ENCODE results near the gene IGFBP7. TPM values are rescaled to one million over a fixed set of nuclear protein-coding genes. Genes with fewer than 3 reads are reported as not detected.
A peak's percentile ranks its signal among the peaks of the same experiment; 100 is the strongest.

The IGFBP7 gene
- total RNA-seq, 1 donor = 117 TPM

- DNase-seq (ENCODE audit: low read depth in 2 of 3, low spot score in 2 of 3) = no peak
These were observed 11.2 kb downstream of the IGFBP7 start for GRCh38 chr4:57098941-57099340.

- no peak for DNase-seq (ENCODE audit: low read depth in 2 of 3, low spot score in 2 of 3)
These were observed 11.8 kb downstream of the IGFBP7 start for GRCh38 chr4:57098415-57098814.

- DNase-seq (ENCODE audit: low read depth in 2 of 3, low spot score in 2 of 3) = no peak
These were observed 12.5 kb downstream of the IGFBP7 start for GRCh38 chr4:57097711-57098110.

DNA sequence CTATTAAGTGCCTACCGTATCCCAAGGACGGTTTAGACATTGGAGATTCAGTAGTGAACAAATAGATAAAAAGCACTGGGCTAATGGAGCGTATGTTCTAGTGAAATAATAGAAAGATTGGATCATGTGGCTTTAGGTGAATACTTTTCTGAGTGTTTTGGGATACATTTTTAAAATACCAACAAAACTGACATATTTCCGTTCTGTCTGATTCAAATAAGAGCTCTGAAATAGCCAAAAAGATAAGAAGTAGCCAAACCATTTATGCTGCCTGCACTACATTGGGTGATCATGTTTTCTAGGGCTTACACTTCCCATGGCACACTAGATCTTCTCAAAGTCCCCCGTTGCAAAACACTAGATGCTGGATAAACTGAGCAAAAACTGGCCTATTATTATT is 14.2 kb downstream of the IGFBP7 start:
- DNase-seq (ENCODE audit: low read depth in 2 of 3, low spot score in 2 of 3) = no peak

DNA sequence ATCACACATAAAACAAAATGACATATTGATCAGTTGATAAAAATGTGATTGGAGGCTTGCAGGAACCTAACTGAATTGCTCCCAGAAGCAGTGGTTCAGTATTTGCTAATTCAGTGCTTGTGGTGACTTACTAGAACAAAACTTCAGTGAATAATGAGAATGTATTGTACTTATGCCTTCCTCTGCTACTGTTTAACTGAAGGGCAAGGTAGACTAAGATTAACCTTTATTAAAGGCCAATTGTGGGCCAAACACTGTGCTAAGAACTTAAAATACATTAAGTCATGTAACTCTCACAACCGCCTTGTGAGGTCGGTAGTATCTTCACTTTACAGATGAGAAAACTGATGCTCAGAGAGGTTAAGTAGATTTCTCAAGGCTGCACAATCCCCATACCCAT is 14.9 kb downstream of the IGFBP7 start:
- DNase-seq (ENCODE audit: low read depth in 2 of 3, low spot score in 2 of 3) = no peak

DNA sequence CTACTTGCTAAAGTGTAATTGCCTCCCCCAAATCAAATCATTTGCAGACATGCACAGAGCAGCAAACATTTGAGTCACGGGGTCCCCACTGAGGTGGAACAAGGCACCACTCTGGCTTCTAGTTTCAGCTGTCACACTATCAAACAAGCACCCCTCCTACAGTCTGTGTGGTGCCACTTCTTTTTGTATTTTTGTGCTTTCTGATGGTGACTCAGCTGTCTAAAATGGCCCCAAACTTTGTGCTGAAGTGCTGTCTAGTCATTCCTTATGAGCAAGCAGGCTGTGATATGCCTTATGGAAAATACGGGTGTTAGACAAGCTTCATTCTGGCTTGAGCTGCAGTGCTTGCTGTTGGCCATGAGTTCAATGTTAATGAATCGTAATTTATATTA is 15.4 kb downstream of the IGFBP7 start:
- no peak for DNase-seq (ENCODE audit: low read depth in 2 of 3, low spot score in 2 of 3)

DNA sequence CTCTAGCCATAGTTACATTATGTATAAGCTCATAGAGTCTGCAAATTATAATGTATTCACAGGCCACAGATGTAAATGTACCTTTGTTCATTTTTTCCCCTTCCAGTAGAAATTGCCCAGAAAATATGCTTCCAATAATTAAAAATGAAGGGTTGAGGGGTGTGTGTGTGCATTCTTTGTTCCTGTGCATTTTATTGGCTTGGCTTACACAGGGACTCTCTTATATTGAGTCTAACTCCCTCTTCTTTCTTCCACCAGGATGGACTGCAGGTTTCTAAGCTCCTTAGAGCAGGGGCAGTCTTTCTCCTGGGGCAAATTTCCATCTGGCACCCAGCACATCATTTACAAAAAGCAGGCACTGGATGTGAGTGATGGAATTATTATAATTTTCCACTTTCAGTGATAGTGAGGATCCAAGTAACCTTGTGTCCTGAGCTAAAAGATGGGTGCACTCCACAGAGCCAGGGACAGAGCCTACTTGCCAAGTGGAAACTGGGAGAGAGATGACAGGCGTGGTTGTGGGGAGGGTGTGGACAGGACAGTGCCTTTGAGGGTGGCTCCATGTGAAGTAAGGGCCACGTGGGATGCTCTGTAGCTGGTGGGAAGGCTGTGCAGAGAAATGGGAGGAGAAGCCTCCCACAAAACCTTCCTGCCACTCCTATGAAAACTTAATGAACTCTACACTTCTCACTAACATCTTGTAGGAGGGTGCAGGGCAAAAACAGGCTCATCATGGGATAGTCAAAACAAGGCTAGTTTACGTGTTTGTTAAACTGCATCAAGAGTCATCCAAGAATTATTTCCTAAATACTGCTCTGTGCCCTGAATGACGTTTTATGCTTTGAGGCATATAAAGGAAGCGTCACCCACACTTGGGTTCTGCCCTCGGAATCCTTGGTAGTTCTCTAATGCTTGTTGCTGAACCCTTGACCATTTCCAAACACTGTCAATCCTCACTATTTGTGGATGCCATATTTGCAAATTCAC is 16.0 kb downstream of the IGFBP7 start:
- DNase-seq (ENCODE audit: low read depth in 2 of 3, low spot score in 2 of 3) = no peak

DNA sequence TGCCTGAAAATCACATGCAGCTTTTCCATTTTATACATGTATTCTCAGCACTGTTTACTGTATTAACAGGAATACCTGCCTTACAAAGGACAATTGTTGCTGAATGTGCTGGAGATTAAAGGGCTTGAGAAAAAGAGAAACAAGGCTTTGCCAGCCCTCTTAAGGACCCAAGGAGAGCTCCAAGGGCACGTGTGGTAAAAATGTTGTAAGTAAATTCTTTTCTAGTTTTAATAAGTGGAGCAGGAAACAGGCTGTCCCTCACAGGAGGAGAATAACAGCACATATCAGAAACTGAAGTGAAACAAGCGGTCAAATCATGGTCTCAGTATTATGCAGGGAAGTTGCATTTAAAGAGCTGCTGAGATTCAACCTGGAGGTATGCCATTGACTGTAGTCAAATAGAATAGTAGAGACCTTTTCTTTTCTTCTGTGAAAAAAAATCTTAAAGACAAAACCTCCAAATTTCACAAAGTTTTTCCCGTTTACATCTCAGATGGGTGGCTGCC is 18.5 kb downstream of the IGFBP7 start:
- DNase-seq (ENCODE audit: low read depth in 2 of 3, low spot score in 2 of 3) = no peak

GRCh38 chr4:57090079-57090478 is 20.1 kb downstream of the IGFBP7 start:
- no peak for DNase-seq (ENCODE audit: low read depth in 2 of 3, low spot score in 2 of 3)

GRCh38 chr4:57089549-57089948 is 20.6 kb downstream of the IGFBP7 start:
- DNase-seq (ENCODE audit: low read depth in 2 of 3, low spot score in 2 of 3) = no peak

GRCh38 chr4:57086031-57086723 is 24.0 kb downstream of the IGFBP7 start:
- DNase-seq (ENCODE audit: low read depth in 2 of 3, low spot score in 2 of 3) = no peak

DNA sequence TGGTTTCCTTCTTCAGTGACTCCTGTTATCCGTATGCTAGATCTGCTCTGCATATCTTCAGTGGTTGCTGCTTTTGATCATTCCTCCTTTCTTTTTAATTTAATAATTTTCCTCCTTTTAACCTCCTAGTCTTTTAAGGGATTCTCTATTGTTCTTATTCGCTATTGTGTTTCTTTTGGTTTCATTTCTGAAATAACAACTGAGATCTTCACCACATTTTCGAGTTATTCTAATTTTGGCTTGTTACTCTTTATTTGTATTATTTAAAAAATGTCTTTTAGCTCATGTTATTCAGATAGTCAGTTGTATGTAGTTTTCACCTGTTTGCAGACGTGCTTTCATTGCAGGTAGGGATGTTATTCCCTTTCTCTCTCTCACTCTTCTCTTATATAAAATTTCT is 24.9 kb downstream of the IGFBP7 start:
- DNase-seq (ENCODE audit: low read depth in 2 of 3, low spot score in 2 of 3) = no peak

DNA sequence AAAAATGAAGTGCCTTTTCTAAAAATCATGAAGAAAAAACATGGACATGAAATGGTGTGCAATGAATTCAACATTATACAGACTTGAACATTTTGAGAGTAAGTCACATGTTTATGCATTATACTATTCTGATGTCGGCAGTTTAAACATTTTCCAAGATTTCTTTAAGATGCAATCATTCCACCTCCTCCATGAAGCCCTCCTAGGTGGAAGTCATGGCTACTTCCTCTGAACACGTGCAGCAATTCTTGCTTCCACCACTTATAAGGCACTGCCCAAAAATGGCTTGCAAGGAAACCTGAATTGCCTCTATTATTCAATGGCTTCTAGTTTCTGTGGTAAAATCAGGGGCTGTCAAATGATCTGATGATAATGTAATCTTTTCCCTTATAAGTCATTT is 25.8 kb downstream of the IGFBP7 start:
- no peak for DNase-seq (ENCODE audit: low read depth in 2 of 3, low spot score in 2 of 3)

DNA sequence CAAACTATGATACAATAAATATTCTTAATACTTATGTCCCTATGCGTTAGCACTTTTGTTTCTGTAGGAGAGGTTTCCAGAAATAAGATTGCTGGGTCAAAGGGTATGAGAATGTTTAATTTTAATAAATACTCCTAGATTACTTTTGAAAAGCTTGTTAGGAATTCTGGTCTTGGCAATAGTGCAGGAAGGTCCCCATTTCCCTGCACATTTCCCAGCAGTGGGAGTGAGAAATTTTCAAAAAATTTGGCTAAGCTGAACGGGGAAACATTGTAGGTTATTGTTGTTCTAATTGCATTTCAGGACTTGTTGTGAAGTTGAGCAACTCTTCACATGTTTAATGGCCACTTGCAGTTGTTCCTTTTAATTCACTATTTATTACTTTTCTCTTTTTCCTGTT is 27.1 kb downstream of the IGFBP7 start:
- no peak for DNase-seq (ENCODE audit: low read depth in 2 of 3, low spot score in 2 of 3)

DNA sequence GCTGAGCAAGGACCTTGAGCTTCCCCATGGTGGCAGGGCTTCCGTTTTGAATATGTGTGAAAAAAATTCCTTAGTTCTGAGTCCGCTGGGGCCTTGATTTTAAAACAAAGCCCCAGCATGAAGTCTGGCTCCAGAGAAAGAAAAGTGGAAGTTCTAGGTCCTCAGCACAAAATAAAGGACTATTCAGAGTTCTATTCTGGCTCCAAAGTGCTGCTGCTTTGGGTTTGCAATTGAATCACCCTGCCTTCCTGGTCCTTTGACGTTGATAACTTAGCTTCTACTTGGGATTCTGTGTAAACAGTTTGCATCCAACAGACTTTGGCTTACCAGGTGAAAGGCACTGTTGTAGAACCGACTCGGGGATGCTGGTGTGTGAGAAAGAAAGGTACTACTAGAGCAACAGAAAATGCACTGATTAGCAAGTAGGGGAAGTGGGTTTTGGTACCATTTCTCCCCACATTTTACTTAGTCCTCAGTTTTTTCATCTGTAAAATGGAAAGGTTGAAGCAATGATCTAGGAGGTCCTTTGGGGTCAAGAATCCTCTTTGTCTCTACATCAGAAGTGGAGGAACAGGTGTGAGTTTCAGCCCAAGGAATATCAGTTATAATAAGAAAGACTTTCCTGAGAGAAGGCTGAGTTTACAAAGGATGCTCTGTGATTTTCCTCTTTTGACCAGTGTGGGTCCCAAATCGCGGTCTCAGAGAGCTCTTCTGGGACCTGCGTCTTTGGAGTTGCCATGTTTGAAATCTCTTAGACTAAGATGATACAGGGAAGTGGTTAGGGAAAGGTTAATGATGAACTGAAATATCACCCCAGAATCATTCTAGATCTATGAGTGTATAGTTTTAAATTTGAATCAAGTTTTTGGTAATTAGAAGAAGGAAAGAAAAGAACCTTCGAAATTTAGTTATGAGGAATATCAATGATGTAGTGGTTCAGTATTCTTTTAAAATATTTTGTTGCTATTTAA is 28.2 kb downstream of the IGFBP7 start:
- no peak for DNase-seq (ENCODE audit: low read depth in 2 of 3, low spot score in 2 of 3)

GRCh38 chr4:57080781-57081650 is 29.2 kb downstream of the IGFBP7 start:
- DNase-seq (ENCODE audit: low read depth in 2 of 3, low spot score in 2 of 3) = peak in 2 of 3 donors; percentile 13 to 29

GRCh38 chr4:57078685-57079521 is 31.3 kb downstream of the IGFBP7 start:
- no peak for DNase-seq (ENCODE audit: low read depth in 2 of 3, low spot score in 2 of 3)

- no peak for DNase-seq (ENCODE audit: low read depth in 2 of 3, low spot score in 2 of 3)
These were observed 32.4 kb downstream of the IGFBP7 start for GRCh38 chr4:57077550-57078343.
